Hepatocyte (in vitro differentiated cells): ENCODE results near the gene FNDC3B. TPM values are rescaled to one million over a fixed set of nuclear protein-coding genes. Genes with fewer than 3 reads are reported as not detected.

Experiments
- DNase-seq: peaks from one replicate; pipeline ENCODE4 v3.0.0-alpha.2; 2016; ENCODE audit warnings: low spot score
- H2AFZ ChIP-seq: fragments of 200-600 bp; sonication (generic); 2 replicates; pipeline ENCODE4 v1.6.0; 2016; ENCODE audit warnings: antibody characterized with exemption, mild to moderate bottlenecking
- H3K27ac ChIP-seq: fragments of 200-600 bp; sonication (generic); 2 replicates; pipeline ENCODE4 v1.5.1; 2016; ENCODE audit warnings: mild to moderate bottlenecking
- H3K27me3 ChIP-seq: fragments of 200-600 bp; sonication (generic); 2 replicates; pipeline ENCODE4 v1.6.1; 2016
- H3K36me3 ChIP-seq: fragments of 200-600 bp; sonication (generic); replicated peaks from 2 replicates; pipeline ENCODE4 v1.5.1; 2016; ENCODE audit warnings: low read depth; ENCODE audit not compliant: insufficient read depth
- H3K4me1 ChIP-seq: fragments of 200-600 bp; sonication (generic); 2 replicates; pipeline ENCODE4 v1.5.1; 2016; ENCODE audit warnings: mild to moderate bottlenecking, moderate library complexity; ENCODE audit not compliant: insufficient read depth
- H3K4me2 ChIP-seq: fragments of 200-600 bp; sonication (generic); 2 replicates; pipeline ENCODE4 v1.6.0; 2016
- H3K4me3 ChIP-seq: fragments of 200-600 bp; sonication (generic); 2 replicates; pipeline ENCODE4 v1.5.1; 2016; ENCODE audit warnings: mild to moderate bottlenecking
- H3K79me2 ChIP-seq: fragments of 200-600 bp; sonication (generic); 2 replicates; pipeline ENCODE4 v1.6.0; 2017; ENCODE audit warnings: mild to moderate bottlenecking
- H3K9me2 ChIP-seq: fragments of 200-600 bp; sonication (generic); replicated peaks from 2 replicates; pipeline ENCODE4 v1.6.0; 2017; ENCODE audit warnings: mild to moderate bottlenecking; ENCODE audit not compliant: insufficient read depth
- H3K9me3 ChIP-seq: fragments of 200-600 bp; sonication (generic); 2 replicates; pipeline ENCODE4 v1.5.1; 2016; ENCODE audit warnings: low read depth, mild to moderate bottlenecking
- H4K20me1 ChIP-seq: fragments of 200-600 bp; sonication (generic); 2 replicates; pipeline ENCODE4 v1.6.0; 2016; ENCODE audit warnings: mild to moderate bottlenecking; ENCODE audit not compliant: insufficient read depth, poor library complexity, severe bottlenecking
- EZH2 ChIP-seq: fragments of 200-600 bp; sonication (generic); IDR thresholded peaks from 2 replicates; pipeline ENCODE4 v1.6.1; 2016; ENCODE audit warnings: antibody characterized with exemption, mild to moderate bottlenecking, borderline replicate concordance
- EZH2phosphoT487 ChIP-seq: fragments of 200-600 bp; sonication (generic); IDR thresholded peaks from one replicate; pipeline ENCODE4 v1.6.1; 2018; ENCODE audit warnings: antibody characterized with exemption, mild to moderate bottlenecking, low read depth, moderate library complexity; ENCODE audit not compliant: unreplicated experiment, severe bottlenecking
- WGBS: methylation state at CpG from one replicate; pipeline ENCODE4 v1.1.6; 2016; ENCODE audit warnings: low lambda C conversion rate; ENCODE audit errors: missing lambda C conversion rate; 5-methylcytosine and 5-hydroxymethylcytosine counted together
- polyA plus RNA-seq: library from polyadenylated mRNA; unstranded; fragments of >200 nt; fragmentation: Nextera tagmentation; extraction: Ambion mirVana; gene quantifications from 2 replicates; pipeline ENCODE4 v1.2.1, GENCODE V29; 2016
- total RNA-seq: library from RNA; depleted of rRNA; stranded (reverse); fragments of >200 nt; gene quantifications from 2 replicates; pipeline ENCODE4 v1.2.3, GENCODE V29; 2014
- TF ChIP-seq, protein P1 (sequence below): fragments of 200-600 bp; sonication (generic); IDR thresholded peaks from 2 replicates; pipeline ENCODE4 v1.5.1; 2016; ENCODE audit warnings: antibody characterized with exemption, mild to moderate bottlenecking; ENCODE audit not compliant: poor library complexity

Gene FNDC3B
- total and polyA plus RNA-seq, 2 experiments from 2014 or later: 61.2 to 113 TPM

DNA sequence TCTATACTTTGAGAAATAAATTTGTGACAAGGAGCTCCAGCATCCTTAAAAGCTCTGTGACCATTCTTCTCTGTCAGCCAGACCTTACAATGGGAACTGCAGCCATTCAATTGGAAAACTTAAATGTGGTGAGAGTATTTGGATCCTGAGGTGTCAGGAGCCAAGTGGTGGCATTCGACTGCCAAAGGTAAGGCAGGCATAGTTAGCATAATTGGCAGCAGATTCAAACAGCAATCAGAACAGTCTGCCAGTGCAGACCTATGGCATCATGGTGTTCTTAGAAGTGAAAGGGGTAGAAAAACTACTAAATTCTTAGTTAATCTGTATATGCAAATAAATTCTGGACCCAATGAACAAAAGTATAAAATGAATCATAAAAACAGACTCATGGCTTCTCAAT, 18.2 kb upstream of the FNDC3B start:
- no peaks in the 10 kb centered on the region for H3K79me2 ChIP-seq
- H3K36me3 ChIP-seq: no peaks in the 10 kb centered on the region
- no peak for DNase-seq
- H4K20me1 ChIP-seq: no peaks in the 10 kb centered on the region
- no peak overlapping the region for H2AFZ ChIP-seq
- H3K4me1 ChIP-seq: no peaks in the 10 kb centered on the region
- no peak overlapping the region for H3K4me3 ChIP-seq
- H3K9me3 ChIP-seq: no peaks in the 10 kb centered on the region
- H3K9me2 ChIP-seq: no peaks in the 10 kb centered on the region
- 78% methylated on average over 1 of the region's 1 CpG for WGBS
- no peak overlapping the region for H3K27ac ChIP-seq
- H3K27me3 ChIP-seq: no peaks in the 10 kb centered on the region
- TF ChIP-seq EZH2phosphoT487: no peak
- TF ChIP-seq EZH2: no peak
- TF ChIP-seq, protein P1, sequence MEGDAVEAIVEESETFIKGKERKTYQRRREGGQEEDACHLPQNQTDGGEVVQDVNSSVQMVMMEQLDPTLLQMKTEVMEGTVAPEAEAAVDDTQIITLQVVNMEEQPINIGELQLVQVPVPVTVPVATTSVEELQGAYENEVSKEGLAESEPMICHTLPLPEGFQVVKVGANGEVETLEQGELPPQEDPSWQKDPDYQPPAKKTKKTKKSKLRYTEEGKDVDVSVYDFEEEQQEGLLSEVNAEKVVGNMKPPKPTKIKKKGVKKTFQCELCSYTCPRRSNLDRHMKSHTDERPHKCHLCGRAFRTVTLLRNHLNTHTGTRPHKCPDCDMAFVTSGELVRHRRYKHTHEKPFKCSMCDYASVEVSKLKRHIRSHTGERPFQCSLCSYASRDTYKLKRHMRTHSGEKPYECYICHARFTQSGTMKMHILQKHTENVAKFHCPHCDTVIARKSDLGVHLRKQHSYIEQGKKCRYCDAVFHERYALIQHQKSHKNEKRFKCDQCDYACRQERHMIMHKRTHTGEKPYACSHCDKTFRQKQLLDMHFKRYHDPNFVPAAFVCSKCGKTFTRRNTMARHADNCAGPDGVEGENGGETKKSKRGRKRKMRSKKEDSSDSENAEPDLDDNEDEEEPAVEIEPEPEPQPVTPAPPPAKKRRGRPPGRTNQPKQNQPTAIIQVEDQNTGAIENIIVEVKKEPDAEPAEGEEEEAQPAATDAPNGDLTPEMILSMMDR: no peak
- H3K4me2 ChIP-seq: no peak overlapping the region

DNA sequence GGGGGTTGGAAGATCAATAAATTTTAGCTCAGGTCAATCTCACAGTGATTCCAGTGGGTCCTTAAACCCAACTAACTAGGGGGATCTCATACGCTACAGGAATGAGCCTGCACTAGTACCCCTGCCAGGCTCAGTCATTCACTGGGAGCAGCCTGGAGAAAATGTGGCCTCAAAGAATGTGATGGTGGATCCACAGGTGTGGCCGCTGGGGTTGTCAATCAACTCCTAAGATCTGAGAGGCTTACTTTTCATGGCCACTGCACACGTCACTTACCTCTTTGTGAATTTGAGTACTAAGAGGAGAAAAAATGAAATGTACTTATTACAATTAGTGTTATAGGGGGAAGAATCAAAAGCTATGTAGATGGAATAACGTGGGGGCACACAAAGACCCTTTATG, 17.5 kb upstream of the FNDC3B start:
- no peaks in the 10 kb centered on the region for H3K9me3 ChIP-seq
- H3K4me2 ChIP-seq: no peak overlapping the region
- H4K20me1 ChIP-seq: no peaks in the 10 kb centered on the region
- no peak overlapping the region for H3K4me3 ChIP-seq
- no peak overlapping the region for H2AFZ ChIP-seq
- WGBS: 91% methylated on average over 4 of the region's 4 CpGs
- no peak for DNase-seq
- no peak overlapping the region for H3K27ac ChIP-seq
- H3K79me2 ChIP-seq: no peaks in the 10 kb centered on the region
- no peaks in the 10 kb centered on the region for H3K36me3 ChIP-seq
- H3K9me2 ChIP-seq: no peaks in the 10 kb centered on the region
- H3K27me3 ChIP-seq: no peaks in the 10 kb centered on the region
- TF ChIP-seq, protein P1: no peak
- TF ChIP-seq EZH2 (no peak), EZH2phosphoT487 (no peak)
- H3K4me1 ChIP-seq: no peaks in the 10 kb centered on the region

DNA sequence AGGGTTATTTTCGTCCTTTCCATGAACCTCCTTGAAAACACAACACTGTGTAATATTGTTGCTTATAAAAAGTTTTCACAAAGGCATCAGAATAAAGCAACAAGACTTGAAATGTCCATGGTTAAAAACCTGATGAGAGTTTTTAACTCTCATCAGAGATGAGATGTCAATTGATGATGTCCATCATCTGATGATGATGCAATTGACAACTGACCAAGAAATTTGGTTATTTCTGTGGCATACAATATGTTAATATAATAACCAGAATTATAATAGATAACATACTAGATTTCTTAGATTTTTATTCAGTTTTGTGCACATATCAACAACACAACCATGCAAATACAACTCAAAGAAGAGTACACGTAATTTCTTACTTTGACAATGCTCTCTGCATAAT, 15.5 kb upstream of the FNDC3B start:
- H3K79me2 ChIP-seq: no peaks in the 10 kb centered on the region
- no peak for DNase-seq
- H3K4me1 ChIP-seq: no peaks in the 10 kb centered on the region
- no peaks in the 10 kb centered on the region for H3K9me2 ChIP-seq
- no peaks in the 10 kb centered on the region for H3K9me3 ChIP-seq
- no peaks in the 10 kb centered on the region for H3K27me3 ChIP-seq
- no peak overlapping the region for H3K4me3 ChIP-seq
- no peak overlapping the region for H3K27ac ChIP-seq
- H3K4me2 ChIP-seq: no peak overlapping the region
- 86% methylated on average over 2 of the region's 2 CpGs for WGBS
- H3K36me3 ChIP-seq: no peaks in the 10 kb centered on the region
- H4K20me1 ChIP-seq: no peaks in the 10 kb centered on the region
- no peak overlapping the region for H2AFZ ChIP-seq
- TF ChIP-seq EZH2 (no peak), EZH2phosphoT487 (no peak)
- TF ChIP-seq, protein P1: no peak

DNA sequence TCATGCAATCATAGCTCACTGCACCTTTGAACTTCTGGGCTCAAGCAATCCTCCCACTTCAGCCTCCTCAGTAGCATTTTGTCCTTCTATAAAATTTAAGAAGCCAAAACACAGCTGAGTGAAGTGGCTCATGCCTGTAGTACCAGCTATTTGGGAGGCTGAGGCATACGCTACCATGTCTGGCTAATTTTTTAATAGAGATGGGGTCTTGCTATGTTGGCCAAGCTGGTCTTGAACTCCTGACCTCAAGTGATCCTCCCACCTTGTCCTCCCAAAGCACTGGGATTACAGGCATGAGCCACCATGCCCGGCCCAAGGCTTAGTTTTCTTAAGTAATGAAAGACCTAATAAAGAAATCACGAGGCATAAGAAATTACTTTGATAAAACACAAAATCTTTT, 14.7 kb upstream of the FNDC3B start:
- Histone ChIP-seq H3K9me3 (no peaks in the 10 kb centered on the region), H2AFZ (no peak overlapping the region), H3K4me2 (no peak overlapping the region), H3K9me2 (no peaks in the 10 kb centered on the region), H3K36me3 (no peaks in the 10 kb centered on the region), H3K27me3 (no peaks in the 10 kb centered on the region), H3K79me2 (no peaks in the 10 kb centered on the region), H4K20me1 (no peaks in the 10 kb centered on the region), H3K4me1 (no peaks in the 10 kb centered on the region), H3K4me3 (no peak overlapping the region), H3K27ac (no peak overlapping the region)
- TF ChIP-seq EZH2phosphoT487 (no peak), EZH2 (no peak)
- TF ChIP-seq, protein P1: no peak
- no peak for DNase-seq
- WGBS: 93% methylated on average over 3 of the region's 3 CpGs
